Esophagus mucosa (tissue), 1 donor: ENCODE data around the gene PTRH2. TPM values are rescaled to one million over a fixed set of nuclear protein-coding genes. Genes with fewer than 3 reads are reported as not detected.
"Not testable (repeated sequence)": the region's sequence is repeated elsewhere in the genome, so short reads cannot be mapped to it uniquely, and the experiment has no call there.

Experiments used
- ATAC-seq: fragments of 200-7000 bp; cut with Tn5 transposase; one replicate; pipeline ENCODE4 v1.9.1; 2020
- total RNA-seq: library from RNA; stranded (reverse); gene quantifications from one replicate; pipeline ENCODE4 v1.2.4, GENCODE V29; 2023
- donor health status: DM: yes; HTN: yes; CAD: no.

Gene PTRH2
- total RNA-seq, 1 donor from 2014 or later, result 17.6 TPM

DNA sequence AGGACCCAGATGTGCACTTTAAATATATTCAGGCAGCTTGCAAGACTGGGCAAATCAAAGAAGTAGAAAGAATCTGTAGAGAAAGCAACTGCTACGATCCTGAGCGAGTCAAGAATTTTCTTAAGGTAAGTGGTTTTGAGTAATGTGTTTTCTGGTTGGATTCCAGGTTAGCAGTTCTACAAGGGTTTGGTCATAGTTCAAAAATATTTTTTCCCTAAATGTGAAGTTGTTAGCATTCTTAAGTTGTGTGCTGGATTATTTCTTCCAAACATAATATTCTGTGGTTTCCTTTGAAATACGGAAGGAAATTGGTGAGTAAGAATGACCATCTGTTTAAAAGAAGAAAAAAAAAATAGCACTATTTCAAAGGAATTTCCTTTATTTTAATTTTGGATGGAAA, 38.4 kb downstream of the PTRH2 start:
- ATAC-seq, result no peak

DNA sequence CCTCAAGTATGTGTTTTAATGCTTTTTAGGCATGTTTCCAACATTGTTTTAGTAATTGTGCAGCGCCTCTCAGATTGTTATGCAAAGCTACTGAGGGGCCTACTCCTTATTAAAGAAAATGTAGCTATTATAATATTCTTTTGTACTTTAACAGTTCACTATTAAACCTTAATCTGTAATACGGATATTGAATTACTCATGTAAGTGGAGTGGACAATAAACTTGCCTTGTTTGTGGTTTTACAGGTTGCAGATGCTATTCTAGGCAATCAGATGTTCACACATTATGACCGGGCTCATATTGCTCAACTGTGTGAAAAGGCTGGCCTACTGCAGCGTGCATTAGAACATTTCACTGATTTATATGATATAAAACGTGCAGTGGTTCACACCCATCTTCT, 41.0 kb downstream of the PTRH2 start:
- ATAC-seq, result no peak

DNA sequence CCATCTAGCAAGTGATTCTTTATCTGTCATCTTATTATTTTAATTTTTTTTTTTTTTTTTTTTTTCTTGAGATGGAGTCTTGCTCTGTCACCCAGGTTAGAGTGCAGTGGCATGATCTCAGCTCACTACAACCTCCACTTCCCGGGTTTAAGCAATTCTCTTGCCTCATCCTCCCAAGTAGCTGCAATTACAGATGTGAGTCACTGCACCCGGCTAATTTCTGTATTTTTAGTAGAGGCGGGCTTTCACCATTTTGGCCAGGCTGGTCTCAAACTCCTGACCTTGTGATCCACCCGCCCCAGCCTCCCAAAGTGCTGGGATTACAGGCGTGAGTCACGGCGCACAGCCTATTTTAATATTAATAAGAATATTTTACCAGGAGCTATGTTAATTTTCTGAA, 50.6 kb downstream of the PTRH2 start:
- ATAC-seq, result not testable (repeated sequence)

DNA sequence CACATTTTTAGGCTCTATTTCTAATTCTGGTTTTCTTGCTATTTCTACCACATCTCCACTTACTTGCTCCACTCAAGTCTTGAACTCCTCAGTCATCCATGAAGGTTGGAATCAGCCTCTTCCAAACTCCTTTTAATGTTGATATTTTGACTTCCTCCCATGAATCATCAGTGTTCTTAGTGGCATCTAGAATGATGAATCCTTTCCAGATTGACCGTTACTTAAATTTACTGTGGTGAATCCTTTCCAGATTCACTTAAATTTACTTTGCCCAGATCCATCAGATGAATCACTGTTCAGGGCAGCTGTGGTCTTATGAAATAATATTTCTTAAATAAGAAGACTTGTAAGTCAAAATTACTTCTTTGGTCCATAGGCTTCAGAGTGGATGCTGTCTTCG, 55.1 kb downstream of the PTRH2 start:
- ATAC-seq, result no peak

DNA sequence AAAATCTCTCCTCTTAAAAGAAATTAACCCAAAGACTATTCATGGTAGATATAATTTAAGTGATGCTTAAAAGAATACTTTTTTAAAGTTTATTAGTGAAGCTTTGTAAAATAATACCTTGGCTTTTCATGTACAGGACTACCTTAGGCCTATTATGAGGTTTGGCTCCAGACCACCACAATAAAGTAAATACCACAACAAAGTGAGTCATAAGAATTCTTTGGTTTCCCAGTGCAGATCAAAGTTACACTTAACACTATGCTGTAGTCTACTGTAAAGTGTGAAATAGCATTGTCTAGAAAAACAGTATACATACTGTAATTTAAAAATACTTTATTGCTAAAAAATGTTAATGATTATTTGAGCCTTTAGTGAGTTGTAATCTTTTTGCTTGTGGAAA, 55.9 kb downstream of the PTRH2 start:
- ATAC-seq, result no peak

DNA sequence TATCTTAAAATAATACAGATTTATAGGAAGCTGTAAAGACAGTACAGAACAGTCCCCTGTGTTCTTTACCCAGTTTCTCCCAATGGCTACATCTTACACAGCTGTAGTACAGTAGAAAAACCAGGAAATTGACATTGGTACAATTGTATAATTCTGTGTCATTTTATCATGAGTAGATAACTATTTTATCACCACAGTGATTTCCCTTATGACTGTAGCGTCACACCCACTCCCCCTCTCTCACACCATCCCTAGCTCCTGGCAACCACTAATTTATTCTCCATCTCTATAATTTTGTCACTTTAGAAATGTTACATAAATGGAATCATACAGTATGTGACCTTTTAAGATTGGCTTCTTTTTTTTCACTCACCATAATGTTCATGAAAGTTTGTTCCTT, 56.6 kb downstream of the PTRH2 start:
- ATAC-seq, result no peak

DNA sequence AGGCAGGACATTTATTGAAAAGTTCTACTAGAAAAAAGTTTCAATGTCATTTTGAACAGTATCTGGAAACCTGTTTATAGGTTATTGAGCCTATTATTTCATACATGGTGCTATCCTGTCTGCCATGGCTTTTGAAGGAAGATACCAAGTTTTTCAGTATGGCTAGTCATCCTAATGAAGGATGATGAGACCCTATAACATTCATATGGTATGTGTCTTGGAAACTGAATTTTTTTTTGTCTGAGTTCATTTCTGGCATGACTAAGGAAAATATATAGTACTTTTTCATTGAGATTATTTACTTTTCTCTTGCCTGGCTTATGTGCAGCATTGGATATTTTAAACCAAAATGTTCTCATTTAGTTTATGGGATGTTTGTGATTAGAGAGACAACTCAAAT, 57.3 kb downstream of the PTRH2 start:
- no peak for ATAC-seq

Other genes with a start within 250 kb of the PTRH2 start
- 12.7 TPM for gene DHX40, start 141.8 kb downstream of the PTRH2 start, total RNA-seq
- gene CLTC, start 87.5 kb downstream of the PTRH2 start, total RNA-seq, result 142 TPM
- 133 TPM for gene VMP1, start 224 bp upstream of the PTRH2 start, total RNA-seq
- gene TUBD1, start 185.5 kb upstream of the PTRH2 start, total RNA-seq, result 12.5 TPM
- 36.6 TPM for gene RPS6KB1, start 185.7 kb upstream of the PTRH2 start, total RNA-seq